DOHH2 (cell line): ENCODE data around the gene ZMYND8.

Source experiments
- H3F3A ChIP-seq: fragments of 200-600 bp; sonication (generic), shearing (Covaris generic); 2 replicates; pipeline ENCODE4 v1.6.0; 2016; ENCODE audit warnings: antibody characterized with exemption, mild to moderate bottlenecking; ENCODE audit not compliant: control insufficient read depth, insufficient read depth
- H3K27ac ChIP-seq: fragments of 200-600 bp; sonication (generic); 2 replicates; pipeline ENCODE4 v1.5.1; 2014; ENCODE audit warnings: low read depth, mild to moderate bottlenecking, low read length, moderate library complexity
- H3K27me3 ChIP-seq: fragments of 200-600 bp; sonication (generic); 2 replicates; pipeline ENCODE4 v1.6.1; 2014; ENCODE audit warnings: mild to moderate bottlenecking, low read length, mixed read lengths; ENCODE audit not compliant: control insufficient read depth
- H3K36me3 ChIP-seq: fragments of 200-600 bp; sonication (generic); 2 replicates; pipeline ENCODE4 v1.6.1; 2014; ENCODE audit warnings: mild to moderate bottlenecking, low read length, moderate library complexity, mixed read lengths; ENCODE audit not compliant: control insufficient read depth
- H3K4me1 ChIP-seq: fragments of 200-600 bp; sonication (generic); 2 replicates; pipeline ENCODE4 v1.6.1; 2014; ENCODE audit warnings: mild to moderate bottlenecking, low read length, mixed read lengths; ENCODE audit not compliant: control insufficient read depth
- H3K4me2 ChIP-seq: fragments of 200-600 bp; sonication (generic); 2 replicates; pipeline ENCODE4 v1.6.0; 2014; ENCODE audit warnings: mild to moderate bottlenecking, low read length, moderate library complexity
- H3K4me3 ChIP-seq: fragments of 200-600 bp; sonication (generic); 2 replicates; pipeline ENCODE4 v1.5.1; 2014; ENCODE audit warnings: mild to moderate bottlenecking, low read length, mixed read lengths
- H3K79me2 ChIP-seq: fragments of 200-600 bp; sonication (generic); 2 replicates; pipeline ENCODE4 v1.6.1; 2014; ENCODE audit warnings: mild to moderate bottlenecking, low read length, mixed read lengths; ENCODE audit not compliant: control insufficient read depth
- H3K9me2 ChIP-seq: fragments of 200-600 bp; sonication (generic); replicated peaks from 2 replicates; pipeline ENCODE4 v1.6.1; 2014; ENCODE audit warnings: mild to moderate bottlenecking, low read length, mixed read lengths; ENCODE audit not compliant: control insufficient read depth
- H3K9me3 ChIP-seq: fragments of 200-600 bp; sonication (generic); 2 replicates; pipeline ENCODE4 v1.6.1; 2014; ENCODE audit warnings: antibody characterized with exemption, low read length, mixed read lengths; ENCODE audit not compliant: control insufficient read depth, insufficient read depth
- H4K20me1 ChIP-seq: fragments of 200-600 bp; sonication (generic); 2 replicates; pipeline ENCODE4 v1.6.0; 2014; ENCODE audit warnings: low read depth, mild to moderate bottlenecking, antibody characterized with exemption, low read length, moderate library complexity; ENCODE audit not compliant: control insufficient read depth, insufficient read depth
- CTCF ChIP-seq: fragments of 200-600 bp; sonication (generic); IDR thresholded peaks from one replicate; pipeline ENCODE4 v1.5.1; 2014; ENCODE audit warnings: antibody characterized with exemption, mild to moderate bottlenecking, low read depth, low read length; ENCODE audit not compliant: poor library complexity, severe bottlenecking
- EZH2phosphoT487 ChIP-seq: fragments of 200-600 bp; sonication (generic); IDR thresholded peaks from 2 replicates; pipeline ENCODE4 v1.6.1; 2017; ENCODE audit warnings: borderline replicate concordance, mild to moderate bottlenecking, antibody characterized with exemption, low read length, moderate library complexity, mixed read lengths

ZMYND8 gene

GRCh38 chr20:47338131-47338628, 18.3 kb downstream of the ZMYND8 start:
- no peak overlapping the region for H3K27ac ChIP-seq
- H3K4me3 ChIP-seq = no peak overlapping the region
- H3K4me2 ChIP-seq = no peak overlapping the region
- peaks cover 31% of the 10 kb centered on the region for H4K20me1 ChIP-seq
- H3K27me3 ChIP-seq = no peaks in the 10 kb centered on the region
- peaks cover 35% of the 10 kb centered on the region for H3K4me1 ChIP-seq
- TF ChIP-seq EZH2phosphoT487 = no peak
- no peak for TF ChIP-seq CTCF
- no peaks in the 10 kb centered on the region; the same call in 1 of the 2 replicates for H3F3A ChIP-seq
- peaks cover 58% of the 10 kb centered on the region for H3K36me3 ChIP-seq
- no peaks in the 10 kb centered on the region for H3K9me3 ChIP-seq
- H3K9me2 ChIP-seq = no peaks in the 10 kb centered on the region
- peaks cover 95% of the 10 kb centered on the region for H3K79me2 ChIP-seq

- peaks cover 95% of the 10 kb centered on the region for H3K79me2 ChIP-seq
- H3K4me3 ChIP-seq = no peak overlapping the region
- no peaks in the 10 kb centered on the region for H3K9me2 ChIP-seq
- H3K9me3 ChIP-seq = no peaks in the 10 kb centered on the region
- no peak overlapping the region for H3K27ac ChIP-seq
- peaks cover 60% of the 10 kb centered on the region for H3K36me3 ChIP-seq
- no peak for TF ChIP-seq CTCF
- no peak for TF ChIP-seq EZH2phosphoT487
- H3K4me1 ChIP-seq = peaks cover 35% of the 10 kb centered on the region
- peaks cover 33% of the 10 kb centered on the region for H4K20me1 ChIP-seq
- H3K4me2 ChIP-seq = no peak overlapping the region
- H3K27me3 ChIP-seq = no peaks in the 10 kb centered on the region
- H3F3A ChIP-seq = no peaks in the 10 kb centered on the region; the same call in 1 of the 2 replicates
These were observed 19.1 kb downstream of the ZMYND8 start for GRCh38 chr20:47337413-47337812.

GRCh38 chr20:47336129-47336754, 20.3 kb downstream of the ZMYND8 start:
- Histone ChIP-seq H4K20me1 (peaks cover 36% of the 10 kb centered on the region), H3K79me2 (peaks cover 97% of the 10 kb centered on the region), H3K36me3 (peaks cover 69% of the 10 kb centered on the region), H3K9me2 (no peaks in the 10 kb centered on the region), H3K27ac (peak overlapping the region; percentile 38), H3K4me2 (peak overlapping the region; percentile 68), H3K4me3 (peak overlapping the region; percentile 52), H3K27me3 (no peaks in the 10 kb centered on the region), H3F3A (no peaks in the 10 kb centered on the region; the same call in 1 of the 2 replicates), H3K4me1 (peaks cover 35% of the 10 kb centered on the region), H3K9me3 (no peaks in the 10 kb centered on the region)
- TF ChIP-seq CTCF (no peak), EZH2phosphoT487 (no peak)
